SU-DHL-6 (cell line): Measurements from ENCODE around the gene ARHGEF16.

Source experiments
- H2AFZ ChIP-seq: fragments of 200-600 bp; sonication (generic); 2 replicates; pipeline ENCODE4 v1.6.1; 2014; ENCODE audit warnings: low read depth, mild to moderate bottlenecking, moderate library complexity, mixed read lengths, antibody characterized with exemption, low read length; ENCODE audit not compliant: severe bottlenecking
- H3F3A ChIP-seq: fragments of 200-600 bp; shearing (Covaris generic); 2 replicates; pipeline ENCODE4 v1.6.0; 2016; ENCODE audit warnings: antibody characterized with exemption, mild to moderate bottlenecking; ENCODE audit not compliant: insufficient read depth
- H3K27ac ChIP-seq: fragments of 200-600 bp; sonication (generic); 2 replicates; pipeline ENCODE4 v1.5.1; 2016; ENCODE audit warnings: low read depth, mild to moderate bottlenecking, low read length, moderate library complexity, mixed read lengths
- H3K27me3 ChIP-seq: fragments of 200-600 bp; sonication (generic), shearing (Covaris generic); 2 replicates; pipeline ENCODE4 v1.6.0; 2014; ENCODE audit warnings: mild to moderate bottlenecking, low read length
- H3K36me3 ChIP-seq: fragments of 200-600 bp; sonication (generic); 2 replicates; pipeline ENCODE4 v1.6.1; 2014; ENCODE audit warnings: mild to moderate bottlenecking, low read length, mixed read lengths
- H3K4me2 ChIP-seq: fragments of 300-600, 200-600 bp; shearing (Covaris generic), sonication (generic); 2 replicates; pipeline ENCODE4 v1.6.0; 2014; ENCODE audit warnings: low read length, low read depth, mild to moderate bottlenecking; ENCODE audit not compliant: poor library complexity, severe bottlenecking
- H3K4me3 ChIP-seq: fragments of 200-600 bp; sonication (generic); 2 replicates; pipeline ENCODE4 v1.5.1; 2014; ENCODE audit warnings: antibody characterized with exemption, low read length, mild to moderate bottlenecking, mixed read lengths; ENCODE audit not compliant: insufficient read depth, poor library complexity, severe bottlenecking
- H3K79me2 ChIP-seq: fragments of 200-600 bp; sonication (generic); 2 replicates; pipeline ENCODE4 v1.6.1; 2014; ENCODE audit warnings: mild to moderate bottlenecking, low read length, moderate library complexity; ENCODE audit not compliant: insufficient read depth
- H3K9ac ChIP-seq: fragments of 200-600 bp; sonication (generic); 2 replicates; pipeline ENCODE4 v1.7.0; 2014; ENCODE audit warnings: mild to moderate bottlenecking, low read length
- H3K9me2 ChIP-seq: fragments of 200-600 bp; sonication (generic); replicated peaks from 2 replicates; pipeline ENCODE4 v1.6.1; 2014; ENCODE audit warnings: low read length; ENCODE audit not compliant: insufficient read depth
- H3K9me3 ChIP-seq: fragments of 200-600 bp; sonication (generic); 2 replicates; pipeline ENCODE4 v1.6.1; 2014; ENCODE audit warnings: low read length, mixed read lengths; ENCODE audit not compliant: insufficient read depth
- H4K20me1 ChIP-seq: fragments of 200-600 bp; sonication (generic); 2 replicates; pipeline ENCODE4 v1.6.1; 2014; ENCODE audit warnings: low read depth, mild to moderate bottlenecking, antibody characterized with exemption, low read length, moderate library complexity, mixed read lengths
- CTCF ChIP-seq: fragments of 200-600 bp; sonication (generic); IDR thresholded peaks from one replicate; pipeline ENCODE4 v1.5.1; 2017; ENCODE audit warnings: antibody characterized with exemption, mild to moderate bottlenecking, low read length, moderate library complexity; ENCODE audit not compliant: insufficient read depth, poor library complexity, severe bottlenecking
- EZH2phosphoT487 ChIP-seq: fragments of 200-600 bp; sonication (generic), shearing (Covaris generic); conservative IDR thresholded peaks from 2 replicates; pipeline ENCODE4 v1.6.1; 2018; ENCODE audit warnings: mild to moderate bottlenecking, antibody characterized with exemption, low read length, moderate library complexity, mixed read lengths

ARHGEF16 gene

GRCh38 chr1:3453203-3453761 lies 1.2 kb upstream of the ARHGEF16 start:
- Histone ChIP-seq H4K20me1 (no peaks in the 10 kb centered on the region), H3K79me2 (no peaks in the 10 kb centered on the region), H3K27me3 (no peaks in the 10 kb centered on the region), H3K9me2 (no peaks in the 10 kb centered on the region), H3K4me2 (no peak overlapping the region), H3K27ac (no peak overlapping the region), H3K9ac (no peak overlapping the region), H2AFZ (no peak overlapping the region), H3F3A (no peaks in the 10 kb centered on the region), H3K9me3 (no peaks in the 10 kb centered on the region), H3K36me3 (no peaks in the 10 kb centered on the region), H3K4me3 (no peak overlapping the region)
- peak; percentile 20 for TF ChIP-seq CTCF
- no peak for TF ChIP-seq EZH2phosphoT487

- Histone ChIP-seq H3K9me2 (no peaks in the 10 kb centered on the region), H3F3A (no peaks in the 10 kb centered on the region), H3K27me3 (no peaks in the 10 kb centered on the region), H3K27ac (no peak overlapping the region), H3K4me2 (no peak overlapping the region), H3K9ac (no peak overlapping the region), H4K20me1 (no peaks in the 10 kb centered on the region), H3K9me3 (no peaks in the 10 kb centered on the region), H3K36me3 (no peaks in the 10 kb centered on the region), H3K79me2 (no peaks in the 10 kb centered on the region), H2AFZ (no peak overlapping the region), H3K4me3 (no peak overlapping the region)
- TF ChIP-seq EZH2phosphoT487, result no peak
- no peak for TF ChIP-seq CTCF
Observed at GRCh38 chr1:3454811-3455618, 550 bp downstream of the ARHGEF16 start.

- H3K9me3 ChIP-seq, result no peaks in the 10 kb centered on the region
- H3K4me2 ChIP-seq, result no peak overlapping the region
- no peaks in the 10 kb centered on the region for H4K20me1 ChIP-seq
- H2AFZ ChIP-seq, result no peak overlapping the region
- no peaks in the 10 kb centered on the region for H3K79me2 ChIP-seq
- H3K9me2 ChIP-seq, result no peaks in the 10 kb centered on the region
- no peak overlapping the region for H3K9ac ChIP-seq
- no peak overlapping the region for H3K4me3 ChIP-seq
- H3F3A ChIP-seq, result no peaks in the 10 kb centered on the region
- no peaks in the 10 kb centered on the region for H3K36me3 ChIP-seq
- no peak overlapping the region for H3K27ac ChIP-seq
- no peak for TF ChIP-seq CTCF
- no peak for TF ChIP-seq EZH2phosphoT487
- no peaks in the 10 kb centered on the region for H3K27me3 ChIP-seq
Observed at GRCh38 chr1:3455670-3456448, 1.4 kb downstream of the ARHGEF16 start.
